Measurements from ENCODE around the gene RETREG2.

The RETREG2 gene

DNA sequence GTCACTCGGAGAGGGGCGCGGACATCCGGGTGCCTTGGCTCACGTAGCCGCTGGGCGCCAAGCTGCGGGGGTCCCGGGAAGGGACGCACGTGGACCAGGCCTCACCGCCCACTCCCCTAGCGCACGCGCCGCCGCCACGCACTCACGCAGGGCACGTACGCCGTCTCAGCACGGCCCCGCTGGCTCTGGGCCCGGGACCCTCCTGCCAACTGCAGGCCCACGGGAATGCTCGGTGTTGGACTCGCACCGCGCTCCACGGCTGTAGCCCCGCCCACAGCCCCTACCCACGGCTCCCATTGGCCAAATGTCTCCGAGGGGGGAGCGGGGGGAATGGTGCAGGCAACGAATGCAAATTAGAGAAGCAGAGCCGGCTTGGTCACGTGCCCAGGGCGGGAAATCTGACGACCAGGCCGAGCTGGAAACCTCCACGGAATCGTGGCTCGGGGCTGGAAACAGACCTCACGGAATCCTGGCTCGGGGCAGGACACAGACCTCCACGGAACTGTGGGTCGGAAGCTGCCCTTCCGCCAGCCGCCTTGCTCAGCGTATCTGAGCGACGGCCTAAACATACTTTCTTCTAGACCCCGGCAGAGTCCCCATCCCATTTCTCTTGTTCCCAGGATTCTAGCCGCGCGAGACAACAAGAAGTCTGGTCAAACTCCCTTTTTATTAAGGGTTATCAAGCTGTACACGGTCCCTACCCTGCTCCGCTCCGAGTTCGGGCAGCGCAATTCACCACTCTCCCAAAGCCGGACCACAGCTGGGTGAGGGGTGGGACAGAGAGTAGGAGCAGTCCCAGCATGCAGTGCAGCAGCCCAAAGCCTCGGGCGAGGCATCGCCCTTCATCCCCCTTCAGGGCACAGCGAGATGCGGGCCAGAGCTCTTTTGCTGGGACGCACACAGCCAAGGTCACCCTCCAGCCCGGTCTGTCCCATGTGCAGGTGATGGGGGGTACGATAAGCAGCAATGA lies 40.9 kb downstream of the RETREG2 start, which contains the start of gene ABCB6:
TSS of gene ABCB6 (minus strand) at position 227 of the 970 bp plus-strand sequence. CDS start 285 bp downstream, outside the sequence.
- in situ Hi-C loops (cut with HindIII; ENCODE audit: low sequenced_read_pairs) = no loop called here
- TF ChIP-seq, protein P1, sequence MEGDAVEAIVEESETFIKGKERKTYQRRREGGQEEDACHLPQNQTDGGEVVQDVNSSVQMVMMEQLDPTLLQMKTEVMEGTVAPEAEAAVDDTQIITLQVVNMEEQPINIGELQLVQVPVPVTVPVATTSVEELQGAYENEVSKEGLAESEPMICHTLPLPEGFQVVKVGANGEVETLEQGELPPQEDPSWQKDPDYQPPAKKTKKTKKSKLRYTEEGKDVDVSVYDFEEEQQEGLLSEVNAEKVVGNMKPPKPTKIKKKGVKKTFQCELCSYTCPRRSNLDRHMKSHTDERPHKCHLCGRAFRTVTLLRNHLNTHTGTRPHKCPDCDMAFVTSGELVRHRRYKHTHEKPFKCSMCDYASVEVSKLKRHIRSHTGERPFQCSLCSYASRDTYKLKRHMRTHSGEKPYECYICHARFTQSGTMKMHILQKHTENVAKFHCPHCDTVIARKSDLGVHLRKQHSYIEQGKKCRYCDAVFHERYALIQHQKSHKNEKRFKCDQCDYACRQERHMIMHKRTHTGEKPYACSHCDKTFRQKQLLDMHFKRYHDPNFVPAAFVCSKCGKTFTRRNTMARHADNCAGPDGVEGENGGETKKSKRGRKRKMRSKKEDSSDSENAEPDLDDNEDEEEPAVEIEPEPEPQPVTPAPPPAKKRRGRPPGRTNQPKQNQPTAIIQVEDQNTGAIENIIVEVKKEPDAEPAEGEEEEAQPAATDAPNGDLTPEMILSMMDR (IDR thresholded peaks at IDR 0.05; ENCODE audit: low read depth, low read length, missing control alignments) = no peak
- DNase-seq (ENCODE audit: low read depth) = peak; percentile 84
- peak within 1 kb of the TSS; percentile 49 for H3K4me3 ChIP-seq (ENCODE audit: low read depth, low read length)

DNA sequence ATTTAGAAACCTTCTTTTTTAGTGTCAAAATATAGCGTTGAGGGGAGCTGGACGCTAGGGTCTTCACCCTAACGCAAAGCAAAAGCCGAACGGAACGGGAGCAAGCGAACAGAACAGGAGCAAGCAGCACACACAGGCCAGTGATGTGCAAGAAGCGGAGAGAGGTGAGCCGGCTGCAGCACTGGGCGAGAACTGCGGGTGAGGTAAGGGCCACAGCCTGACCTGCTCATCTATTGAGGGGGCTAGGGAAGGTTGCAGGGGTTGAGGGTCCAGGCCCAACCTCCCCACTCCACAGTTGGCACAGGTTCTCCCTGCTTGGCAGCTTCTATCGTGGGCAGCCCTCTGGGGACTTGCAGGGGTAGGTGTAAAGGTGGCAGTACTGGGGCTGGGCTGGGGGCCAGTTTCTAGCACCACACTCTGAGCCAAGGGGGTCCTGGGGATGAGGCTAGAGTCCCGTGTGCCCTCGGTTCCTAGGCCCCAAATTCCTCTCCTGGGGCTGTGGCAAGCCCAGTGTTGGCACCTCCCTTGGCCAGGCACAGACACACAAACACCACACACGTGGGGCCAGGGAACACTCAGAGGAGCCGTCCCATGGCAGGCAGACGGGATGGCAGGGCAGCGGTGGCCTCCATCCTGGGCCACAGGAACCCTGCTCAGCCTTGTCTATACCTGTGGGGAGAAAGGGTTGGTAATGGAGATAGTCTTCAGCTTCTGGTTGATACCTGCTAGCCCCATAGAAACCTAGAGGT lies 41.9 kb downstream of the RETREG2 start:
- in situ Hi-C loops (cut with HindIII; ENCODE audit: low sequenced_read_pairs) = no loop called here
- no peak for DNase-seq (ENCODE audit: low read depth)
- no peak overlapping the region for H3K4me3 ChIP-seq (ENCODE audit: low read depth, low read length)
- TF ChIP-seq, protein P1 (IDR thresholded peaks at IDR 0.05; ENCODE audit: low read depth, low read length, missing control alignments) = no peak

DNA sequence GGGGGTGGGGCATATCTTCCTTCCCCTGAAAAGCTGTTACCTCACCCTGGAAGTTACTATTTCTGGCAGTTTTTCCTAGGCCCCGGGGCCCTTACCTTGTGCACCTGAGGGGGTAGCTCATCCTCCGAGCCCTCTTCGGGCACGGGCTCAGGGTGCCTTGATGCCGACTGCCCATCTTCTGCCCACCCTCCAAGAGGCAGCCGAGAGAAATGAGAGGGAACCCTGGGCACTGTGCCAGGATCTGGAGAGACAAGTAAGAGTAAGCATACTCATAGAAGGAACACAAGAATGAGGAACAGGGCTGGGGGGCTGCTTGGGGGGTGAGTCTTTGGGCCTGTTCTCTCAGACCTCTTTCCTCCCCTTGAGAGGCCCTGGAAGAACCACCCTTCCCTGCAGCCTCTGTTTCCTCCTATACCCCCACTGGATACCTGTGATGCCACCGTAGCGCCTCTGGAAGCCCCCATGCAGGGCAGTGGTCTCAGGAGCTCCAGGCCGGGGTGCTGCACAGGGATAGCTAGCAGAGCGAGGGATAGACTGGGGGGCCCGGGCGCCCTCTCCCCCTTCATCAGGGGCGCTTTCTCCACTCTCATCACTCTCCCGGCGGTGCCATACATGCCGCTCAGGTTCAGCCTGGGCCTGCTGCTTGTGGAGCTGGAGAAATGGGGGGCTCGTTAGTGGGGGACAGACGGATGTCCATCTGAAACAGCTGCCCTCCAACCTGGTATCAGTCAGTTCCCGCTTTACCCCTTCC lies 42.8 kb downstream of the RETREG2 start:
- no peak for DNase-seq (ENCODE audit: low read depth)
- in situ Hi-C loops (cut with HindIII; ENCODE audit: low sequenced_read_pairs) = no loop called here
- no peak overlapping the region for H3K4me3 ChIP-seq (ENCODE audit: low read depth, low read length)
- TF ChIP-seq, protein P1 (IDR thresholded peaks at IDR 0.05; ENCODE audit: low read depth, low read length, missing control alignments) = no peak

DNA sequence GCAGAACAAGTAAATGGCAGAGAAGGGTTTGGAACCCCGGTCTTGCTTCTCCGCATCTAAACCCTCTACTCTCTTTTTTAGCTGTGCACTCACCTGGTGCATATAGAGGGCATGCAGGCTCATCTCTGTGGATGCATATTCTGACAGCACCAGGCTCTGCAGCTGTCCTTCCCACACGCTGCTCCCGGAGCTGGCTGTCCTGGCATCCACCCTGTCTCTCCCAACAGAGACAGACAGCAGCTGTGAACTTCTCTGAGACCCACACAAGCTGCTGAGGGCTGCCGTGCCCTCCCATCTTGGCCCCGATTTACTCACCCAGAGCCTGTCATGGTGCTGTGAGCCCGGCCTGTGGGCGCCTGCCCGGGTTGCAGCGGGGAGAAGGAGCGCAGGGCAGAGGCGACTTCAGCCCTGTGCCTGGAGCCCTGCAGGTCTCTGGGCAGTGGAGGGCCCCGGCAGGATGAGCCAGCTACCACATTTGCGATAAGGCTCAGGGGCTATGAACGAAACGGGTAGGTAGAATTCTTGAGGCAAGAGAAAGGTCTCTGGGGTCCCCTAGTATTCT lies 44.0 kb downstream of the RETREG2 start:
- in situ Hi-C loops (cut with HindIII; ENCODE audit: low sequenced_read_pairs) = no loop called here
- H3K4me3 ChIP-seq (ENCODE audit: low read depth, low read length) = no peak overlapping the region
- TF ChIP-seq, protein P1 (IDR thresholded peaks at IDR 0.05; ENCODE audit: low read depth, low read length, missing control alignments) = no peak
- DNase-seq (ENCODE audit: low read depth) = no peak

DNA sequence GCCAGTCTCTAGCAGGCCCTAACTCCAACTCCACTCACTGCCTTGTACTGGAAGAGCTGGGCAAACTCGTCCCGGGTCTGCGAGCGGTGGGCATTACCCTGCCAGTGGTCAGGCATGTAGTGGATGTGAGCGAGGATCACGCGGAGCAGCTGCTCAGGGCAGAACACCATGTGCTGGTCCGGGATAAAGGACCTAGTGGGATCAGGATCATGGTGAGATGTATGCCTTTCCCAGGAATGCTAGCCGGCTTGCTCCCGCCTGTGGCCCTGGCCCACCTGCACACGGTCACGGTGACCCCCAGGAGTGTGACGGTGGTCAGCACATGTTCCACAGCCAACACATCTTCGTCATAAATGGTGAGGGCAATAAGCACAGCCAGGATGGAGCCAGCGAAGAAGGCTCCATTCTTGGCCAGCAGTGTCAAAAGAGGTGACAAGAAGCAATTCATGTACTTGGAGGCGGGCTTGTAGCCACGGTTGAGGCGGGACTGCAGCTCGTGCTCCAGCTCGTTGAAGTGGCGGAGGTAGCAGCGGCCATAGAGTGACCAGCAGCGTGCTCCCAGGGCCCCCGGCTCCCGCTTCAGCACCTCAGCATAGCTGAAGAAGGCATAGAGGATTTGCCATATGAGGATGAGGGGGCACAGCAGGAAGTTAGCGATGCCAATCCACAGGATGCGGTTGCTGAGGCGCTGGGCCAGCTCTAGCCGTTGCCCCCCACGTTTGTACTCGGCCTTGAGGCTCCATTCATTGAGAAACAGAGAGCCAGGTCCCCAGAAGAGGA lies 45.9 kb downstream of the RETREG2 start:
- in situ Hi-C loops (cut with HindIII; ENCODE audit: low sequenced_read_pairs) = no loop called here
- no peak overlapping the region for H3K4me3 ChIP-seq (ENCODE audit: low read depth, low read length)
- TF ChIP-seq, protein P1 (IDR thresholded peaks at IDR 0.05; ENCODE audit: low read depth, low read length, missing control alignments) = no peak
- DNase-seq (ENCODE audit: low read depth) = no peak
